ENCODE measurements around the gene ZNF182. TPM values are rescaled to one million over a fixed set of nuclear protein-coding genes. Genes with fewer than 3 reads are reported as not detected.
"Not testable (repeated sequence)": the region's sequence is repeated elsewhere in the genome, so short reads cannot be mapped to it uniquely, and the experiment has no call there.

ZNF182 gene
- total and polyA plus RNA-seq, 12 donors = 1.9 to 7.3 (median 4.2) TPM

DNA sequence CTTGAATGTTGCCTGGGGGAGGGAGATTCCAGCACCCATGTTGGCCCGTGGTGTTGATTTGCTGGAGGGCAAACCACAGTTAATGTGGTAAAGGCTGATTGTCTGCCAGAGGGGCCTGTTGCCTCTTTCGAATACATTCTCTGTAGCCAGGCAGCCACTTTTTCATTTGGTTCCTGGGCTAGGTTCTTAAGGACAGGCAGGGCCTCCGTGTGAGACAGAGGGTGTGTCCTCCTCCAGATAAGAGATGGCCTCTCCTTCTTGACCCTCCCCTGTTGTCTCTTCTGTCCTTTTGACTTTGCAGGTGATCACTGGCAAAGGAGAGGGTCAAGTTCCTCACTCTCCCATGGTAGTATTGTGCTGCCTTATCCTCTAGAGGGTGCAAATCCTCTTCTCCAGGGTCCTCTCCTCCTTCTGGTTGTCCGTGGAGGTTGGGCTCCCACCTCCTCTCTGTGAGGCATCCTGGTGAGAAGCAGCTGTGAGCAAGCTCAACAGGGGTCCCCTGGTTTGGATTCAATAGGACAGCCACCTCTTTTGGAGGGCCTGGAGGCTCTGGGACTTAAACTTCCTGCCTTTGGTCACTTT is 44.9 kb downstream of the ZNF182 start:
- no peak overlapping the region for H3K4me3 ChIP-seq
- intact Hi-C loops (cut with DNase I) = no loop called here
- TF ChIP-seq POLR2A (IDR thresholded peaks at IDR 0.05) = no peak
- TF ChIP-seq CTCF (IDR thresholded peaks at IDR 0.05) = peak in 2 of 6 experiments; percentile 17 to 22
- H3K36me3 ChIP-seq (replicated peaks in 1 of 2) = no peaks in the 10 kb centered on the region
- no peaks in the 10 kb centered on the region for H3K27me3 ChIP-seq
- H3K4me1 ChIP-seq (replicated peaks in 1 of 2) = no peaks in the 10 kb centered on the region
- peak in 1 of 7 donors; percentile 2 for DNase-seq
- 45 to 50% (median 47%) methylated on average over 1 to 4 of the region's 4 CpGs for WGBS, 4 donors
- H3K27ac ChIP-seq = no peak overlapping the region
- H3K9me3 ChIP-seq (replicated peaks in 1 of 3) = no peaks in the 10 kb centered on the region

- DNase-seq; H3K27me3 ChIP-seq; H3K9me3 ChIP-seq (replicated peaks in 1 of 3); H3K4me3 ChIP-seq; H3K27ac ChIP-seq; intact Hi-C loops (cut with DNase I); H3K4me1 ChIP-seq (replicated peaks in 1 of 2); H3K36me3 ChIP-seq (replicated peaks in 1 of 2): not testable (repeated sequence)
- WGBS, 4 donors = 85 to 96% (median 92%) methylated on average over 2 to 3 of the region's 4 CpGs
These were observed 45.6 kb downstream of the ZNF182 start for GRCh38 chrX:47958206-47958605.

GRCh38 chrX:47956016-47956415 is 47.8 kb downstream of the ZNF182 start:
- Histone ChIP-seq H3K27me3 (no peaks in the 10 kb centered on the region), H3K27ac (no peak overlapping the region), H3K4me1 (replicated peaks in 1 of 2) (no peaks in the 10 kb centered on the region), H3K9me3 (replicated peaks in 1 of 3) (no peaks in the 10 kb centered on the region), H3K36me3 (replicated peaks in 1 of 2) (no peaks in the 10 kb centered on the region), H3K4me3 (no peak overlapping the region)
- 76 to 98% (median 84%) methylated on average over 7 to 13 of the region's 13 CpGs for WGBS, 4 donors
- intact Hi-C loops (cut with DNase I) = no loop called here
- TF ChIP-seq POLR2A (IDR thresholded peaks at IDR 0.05) = no peak
- no peak for TF ChIP-seq CTCF (IDR thresholded peaks at IDR 0.05)
- no peak for DNase-seq

- H3K36me3 ChIP-seq (replicated peaks in 1 of 2); DNase-seq; H3K9me3 ChIP-seq (replicated peaks in 1 of 3); H3K27ac ChIP-seq; H3K4me1 ChIP-seq (replicated peaks in 1 of 2); H3K4me3 ChIP-seq; intact Hi-C loops (cut with DNase I); H3K27me3 ChIP-seq: not testable (repeated sequence)
- 79 to 96% (median 84%) methylated on average over 4 to 7 of the region's 7 CpGs for WGBS, 4 donors
These were observed 48.5 kb downstream of the ZNF182 start for GRCh38 chrX:47955295-47955694.

DNA sequence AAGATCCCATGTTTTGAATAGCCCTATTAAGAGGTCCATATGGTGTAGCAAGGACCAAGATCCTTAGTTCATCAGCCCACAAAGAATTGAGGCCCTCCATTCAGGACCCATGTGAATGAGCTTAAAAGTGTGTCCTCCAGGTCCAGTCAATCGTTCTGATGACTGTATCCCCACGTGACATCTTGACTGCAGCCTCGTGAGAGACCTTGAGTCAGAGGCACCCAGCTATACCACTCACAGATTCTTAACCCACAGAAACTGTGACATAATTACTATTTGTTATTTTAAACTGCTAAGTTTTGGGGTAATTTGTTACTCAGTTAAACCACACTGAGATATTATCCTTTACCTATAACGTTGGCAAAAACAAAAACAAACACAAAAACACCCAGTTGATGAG is 62.4 kb downstream of the ZNF182 start:
- H3K27ac ChIP-seq = no peak overlapping the region
- H3K36me3 ChIP-seq (replicated peaks in 1 of 2) = no peaks in the 10 kb centered on the region
- H3K9me3 ChIP-seq (replicated peaks in 1 of 3) = peaks cover 0 to 4% (median 0%) of the 10 kb centered on the region in 3 donors
- DNase-seq = no peak
- TF ChIP-seq POLR2A (IDR thresholded peaks at IDR 0.05) (no peak), CTCF (IDR thresholded peaks at IDR 0.05) (no peak)
- H3K27me3 ChIP-seq = no peaks in the 10 kb centered on the region
- H3K4me1 ChIP-seq (replicated peaks in 1 of 2) = no peaks in the 10 kb centered on the region
- H3K4me3 ChIP-seq = no peak overlapping the region
- intact Hi-C loops (cut with DNase I) = no loop called here
- 48 to 59% (median 52%) methylated on average over 4 of the region's 4 CpGs for WGBS, 4 donors
